MM.1S (cell line): ENCODE measurements around the gene STK4.

Experiments
- DNase-seq: peaks from one replicate; pipeline ENCODE4 v3.0.0-alpha.2; 2015
- H2AFZ ChIP-seq: fragments of 300-600 bp; sonication (generic); 2 replicates; pipeline ENCODE4 v1.6.0; 2016; ENCODE audit warnings: antibody characterized with exemption, low read length
- H3F3A ChIP-seq: fragments of 300-600 bp; sonication (generic); 2 replicates; pipeline ENCODE4 v1.6.1; 2016; ENCODE audit warnings: mild to moderate bottlenecking, antibody characterized with exemption, low read length, moderate library complexity, mixed read lengths; ENCODE audit not compliant: insufficient read depth
- H3K27ac ChIP-seq: fragments of 300-600 bp; sonication (generic); 2 replicates; pipeline ENCODE4 v1.5.1; 2016; ENCODE audit warnings: mild to moderate bottlenecking, low read length
- H3K27me3 ChIP-seq: fragments of 300-600 bp; sonication (generic); replicated peaks from 2 replicates; pipeline ENCODE4 v1.6.0; 2016; ENCODE audit warnings: low read length; ENCODE audit not compliant: insufficient read depth
- H3K36me3 ChIP-seq: fragments of 300-600 bp; sonication (generic); replicated peaks from 2 replicates; pipeline ENCODE4 v1.6.1; 2016; ENCODE audit warnings: mild to moderate bottlenecking, low read length, mixed read lengths; ENCODE audit not compliant: insufficient read depth
- H3K4me1 ChIP-seq: fragments of 300-600 bp; sonication (generic); 2 replicates; pipeline ENCODE4 v1.6.1; 2016; ENCODE audit warnings: low read length, mixed read lengths
- H3K4me2 ChIP-seq: fragments of 300-600 bp; sonication (generic); 2 replicates; pipeline ENCODE4 v1.6.0; 2016; ENCODE audit warnings: low read depth, low read length
- H3K4me3 ChIP-seq: fragments of 300-600 bp; sonication (generic); 2 replicates; pipeline ENCODE4 v1.5.1; 2016; ENCODE audit warnings: low read length, mixed read lengths
- H3K79me2 ChIP-seq: fragments of 300-600 bp; sonication (generic); 2 replicates; pipeline ENCODE4 v1.6.1; 2016; ENCODE audit warnings: mixed run types, low read length, mixed read lengths
- H3K9ac ChIP-seq: fragments of 300-600 bp; sonication (generic); 2 replicates; pipeline ENCODE4 v1.6.1; 2016; ENCODE audit warnings: low read length, mixed read lengths
- H3K9me2 ChIP-seq: fragments of 300-600 bp; sonication (generic); replicated peaks from 2 replicates; pipeline ENCODE4 v1.6.1; 2016; ENCODE audit warnings: mild to moderate bottlenecking, low read length, mixed read lengths; ENCODE audit not compliant: insufficient read depth
- H3K9me3 ChIP-seq: fragments of 300-600 bp; sonication (generic); replicated peaks from 2 replicates; pipeline ENCODE4 v1.6.1; 2016; ENCODE audit warnings: mild to moderate bottlenecking, low read length, mixed read lengths; ENCODE audit not compliant: insufficient read depth
- H4K20me1 ChIP-seq: fragments of 300-600 bp; sonication (generic); 2 replicates; pipeline ENCODE4 v1.6.1; 2016; ENCODE audit warnings: mild to moderate bottlenecking, low read length, moderate library complexity, mixed read lengths; ENCODE audit not compliant: insufficient read depth
- EZH2 ChIP-seq: fragments of 300-600 bp; sonication (generic); optimal IDR thresholded peaks from 2 replicates; pipeline ENCODE3; 2017; ENCODE audit warnings: low read depth, mild to moderate bottlenecking, antibody characterized with exemption, low read length, mixed read lengths
- EZH2phosphoT487 ChIP-seq: fragments of 300-600 bp; sonication (generic); IDR thresholded peaks from 2 replicates; pipeline ENCODE4 v1.6.1; 2018; ENCODE audit warnings: antibody characterized with exemption, low read length
- TF ChIP-seq, protein P1 (sequence below): fragments of 300-600 bp; sonication (generic); IDR thresholded peaks from 2 replicates; pipeline ENCODE4 v1.5.1; 2016; ENCODE audit warnings: antibody characterized with exemption, low read length, mixed read lengths

Gene STK4

DNA sequence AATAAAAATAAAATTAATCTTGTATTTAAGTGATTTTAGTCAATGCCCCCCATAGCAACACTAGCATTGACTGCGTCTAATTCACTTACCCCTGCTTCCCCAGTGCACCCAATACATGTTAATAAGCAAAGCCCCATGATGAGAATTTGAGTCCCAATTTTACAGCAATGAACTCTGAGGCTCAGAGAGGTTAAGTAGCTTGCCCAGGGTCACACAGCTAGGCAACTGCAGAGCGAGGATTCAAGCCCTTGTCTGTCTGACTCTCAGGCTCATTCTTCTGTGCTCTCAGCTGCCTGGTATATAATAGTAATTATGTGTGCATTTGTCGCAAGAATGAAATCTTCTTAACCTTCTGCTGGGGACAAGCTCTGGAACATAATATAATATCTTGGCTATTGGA, 48.0 kb upstream of the STK4 start:
- H3K27me3 ChIP-seq: no peaks in the 10 kb centered on the region
- no peaks in the 10 kb centered on the region for H3K36me3 ChIP-seq

GRCh38 chr20:44918761-44919160, 47.6 kb upstream of the STK4 start:
- Histone ChIP-seq H3K9ac (no peak overlapping the region), H3K27ac (no peak overlapping the region), H3K9me2 (no peaks in the 10 kb centered on the region), H3K79me2 (no peaks in the 10 kb centered on the region), H4K20me1 (no peaks in the 10 kb centered on the region), H3K9me3 (no peaks in the 10 kb centered on the region), H3K4me3 (no peak overlapping the region), H3F3A (no peaks in the 10 kb centered on the region), H2AFZ (no peak overlapping the region), H3K4me1 (no peaks in the 10 kb centered on the region), H3K27me3 (no peaks in the 10 kb centered on the region), H3K36me3 (no peaks in the 10 kb centered on the region), H3K4me2 (no peak overlapping the region)
- TF ChIP-seq, protein P1, sequence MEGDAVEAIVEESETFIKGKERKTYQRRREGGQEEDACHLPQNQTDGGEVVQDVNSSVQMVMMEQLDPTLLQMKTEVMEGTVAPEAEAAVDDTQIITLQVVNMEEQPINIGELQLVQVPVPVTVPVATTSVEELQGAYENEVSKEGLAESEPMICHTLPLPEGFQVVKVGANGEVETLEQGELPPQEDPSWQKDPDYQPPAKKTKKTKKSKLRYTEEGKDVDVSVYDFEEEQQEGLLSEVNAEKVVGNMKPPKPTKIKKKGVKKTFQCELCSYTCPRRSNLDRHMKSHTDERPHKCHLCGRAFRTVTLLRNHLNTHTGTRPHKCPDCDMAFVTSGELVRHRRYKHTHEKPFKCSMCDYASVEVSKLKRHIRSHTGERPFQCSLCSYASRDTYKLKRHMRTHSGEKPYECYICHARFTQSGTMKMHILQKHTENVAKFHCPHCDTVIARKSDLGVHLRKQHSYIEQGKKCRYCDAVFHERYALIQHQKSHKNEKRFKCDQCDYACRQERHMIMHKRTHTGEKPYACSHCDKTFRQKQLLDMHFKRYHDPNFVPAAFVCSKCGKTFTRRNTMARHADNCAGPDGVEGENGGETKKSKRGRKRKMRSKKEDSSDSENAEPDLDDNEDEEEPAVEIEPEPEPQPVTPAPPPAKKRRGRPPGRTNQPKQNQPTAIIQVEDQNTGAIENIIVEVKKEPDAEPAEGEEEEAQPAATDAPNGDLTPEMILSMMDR: no peak
- TF ChIP-seq EZH2 (no peak), EZH2phosphoT487 (no peak)
- no peak for DNase-seq

More for the DNA sequence above, 48.0 kb upstream of the STK4 start:
- H3K4me2 ChIP-seq: no peak overlapping the region
- H3K4me3 ChIP-seq: no peak overlapping the region
- no peak overlapping the region for H3K27ac ChIP-seq
- no peaks in the 10 kb centered on the region for H3K4me1 ChIP-seq
- H3F3A ChIP-seq: no peaks in the 10 kb centered on the region
- no peaks in the 10 kb centered on the region for H3K79me2 ChIP-seq
- TF ChIP-seq EZH2 (no peak), EZH2phosphoT487 (no peak)
- TF ChIP-seq, protein P1: no peak
- no peak overlapping the region for H3K9ac ChIP-seq
- H2AFZ ChIP-seq: no peak overlapping the region
- DNase-seq: no peak
- H3K9me2 ChIP-seq: no peaks in the 10 kb centered on the region
- H4K20me1 ChIP-seq: no peaks in the 10 kb centered on the region
- no peaks in the 10 kb centered on the region for H3K9me3 ChIP-seq

GRCh38 chr20:44921447-44921846, 44.9 kb upstream of the STK4 start:
- no peak for DNase-seq
- no peaks in the 10 kb centered on the region for H3K9me3 ChIP-seq
- no peaks in the 10 kb centered on the region for H4K20me1 ChIP-seq
- no peak overlapping the region for H2AFZ ChIP-seq
- H3K9me2 ChIP-seq: no peaks in the 10 kb centered on the region
- no peaks in the 10 kb centered on the region for H3K27me3 ChIP-seq
- no peaks in the 10 kb centered on the region for H3K79me2 ChIP-seq
- H3K4me3 ChIP-seq: no peak overlapping the region
- no peaks in the 10 kb centered on the region for H3F3A ChIP-seq
- no peaks in the 10 kb centered on the region for H3K4me1 ChIP-seq
- TF ChIP-seq EZH2 (no peak), EZH2phosphoT487 (no peak)
- TF ChIP-seq, protein P1: no peak
- no peak overlapping the region for H3K9ac ChIP-seq
- H3K36me3 ChIP-seq: no peaks in the 10 kb centered on the region
- H3K4me2 ChIP-seq: no peak overlapping the region
- no peak overlapping the region for H3K27ac ChIP-seq
